MM.1S (cell line): ENCODE results near the gene ARCN1.

Source experiments
- DNase-seq: peaks from one replicate; pipeline ENCODE4 v3.0.0-alpha.2; 2015
- H2AFZ ChIP-seq: fragments of 300-600 bp; sonication (generic); 2 replicates; pipeline ENCODE4 v1.6.0; 2016; ENCODE audit warnings: antibody characterized with exemption, low read length
- H3F3A ChIP-seq: fragments of 300-600 bp; sonication (generic); 2 replicates; pipeline ENCODE4 v1.6.1; 2016; ENCODE audit warnings: mild to moderate bottlenecking, antibody characterized with exemption, low read length, moderate library complexity, mixed read lengths; ENCODE audit not compliant: insufficient read depth
- H3K27ac ChIP-seq: fragments of 300-600 bp; sonication (generic); 2 replicates; pipeline ENCODE4 v1.5.1; 2016; ENCODE audit warnings: mild to moderate bottlenecking, low read length
- H3K27me3 ChIP-seq: fragments of 300-600 bp; sonication (generic); replicated peaks from 2 replicates; pipeline ENCODE4 v1.6.0; 2016; ENCODE audit warnings: low read length; ENCODE audit not compliant: insufficient read depth
- H3K36me3 ChIP-seq: fragments of 300-600 bp; sonication (generic); replicated peaks from 2 replicates; pipeline ENCODE4 v1.6.1; 2016; ENCODE audit warnings: mild to moderate bottlenecking, low read length, mixed read lengths; ENCODE audit not compliant: insufficient read depth
- H3K4me1 ChIP-seq: fragments of 300-600 bp; sonication (generic); 2 replicates; pipeline ENCODE4 v1.6.1; 2016; ENCODE audit warnings: low read length, mixed read lengths
- H3K4me2 ChIP-seq: fragments of 300-600 bp; sonication (generic); 2 replicates; pipeline ENCODE4 v1.6.0; 2016; ENCODE audit warnings: low read depth, low read length
- H3K4me3 ChIP-seq: fragments of 300-600 bp; sonication (generic); 2 replicates; pipeline ENCODE4 v1.5.1; 2016; ENCODE audit warnings: low read length, mixed read lengths
- H3K79me2 ChIP-seq: fragments of 300-600 bp; sonication (generic); 2 replicates; pipeline ENCODE4 v1.6.1; 2016; ENCODE audit warnings: mixed run types, low read length, mixed read lengths
- H3K9ac ChIP-seq: fragments of 300-600 bp; sonication (generic); 2 replicates; pipeline ENCODE4 v1.6.1; 2016; ENCODE audit warnings: low read length, mixed read lengths
- H3K9me2 ChIP-seq: fragments of 300-600 bp; sonication (generic); replicated peaks from 2 replicates; pipeline ENCODE4 v1.6.1; 2016; ENCODE audit warnings: mild to moderate bottlenecking, low read length, mixed read lengths; ENCODE audit not compliant: insufficient read depth
- H3K9me3 ChIP-seq: fragments of 300-600 bp; sonication (generic); replicated peaks from 2 replicates; pipeline ENCODE4 v1.6.1; 2016; ENCODE audit warnings: mild to moderate bottlenecking, low read length, mixed read lengths; ENCODE audit not compliant: insufficient read depth
- H4K20me1 ChIP-seq: fragments of 300-600 bp; sonication (generic); 2 replicates; pipeline ENCODE4 v1.6.1; 2016; ENCODE audit warnings: mild to moderate bottlenecking, low read length, moderate library complexity, mixed read lengths; ENCODE audit not compliant: insufficient read depth
- CTCF ChIP-seq: fragments of 300-600 bp; sonication (generic); IDR thresholded peaks from 2 replicates; pipeline ENCODE4 v1.5.1; 2016; ENCODE audit warnings: antibody characterized with exemption, low read length, mixed read lengths
- EZH2 ChIP-seq: fragments of 300-600 bp; sonication (generic); optimal IDR thresholded peaks from 2 replicates; pipeline ENCODE3; 2017; ENCODE audit warnings: low read depth, mild to moderate bottlenecking, antibody characterized with exemption, low read length, mixed read lengths
- EZH2phosphoT487 ChIP-seq: fragments of 300-600 bp; sonication (generic); IDR thresholded peaks from 2 replicates; pipeline ENCODE4 v1.6.1; 2018; ENCODE audit warnings: antibody characterized with exemption, low read length

ARCN1 gene

DNA sequence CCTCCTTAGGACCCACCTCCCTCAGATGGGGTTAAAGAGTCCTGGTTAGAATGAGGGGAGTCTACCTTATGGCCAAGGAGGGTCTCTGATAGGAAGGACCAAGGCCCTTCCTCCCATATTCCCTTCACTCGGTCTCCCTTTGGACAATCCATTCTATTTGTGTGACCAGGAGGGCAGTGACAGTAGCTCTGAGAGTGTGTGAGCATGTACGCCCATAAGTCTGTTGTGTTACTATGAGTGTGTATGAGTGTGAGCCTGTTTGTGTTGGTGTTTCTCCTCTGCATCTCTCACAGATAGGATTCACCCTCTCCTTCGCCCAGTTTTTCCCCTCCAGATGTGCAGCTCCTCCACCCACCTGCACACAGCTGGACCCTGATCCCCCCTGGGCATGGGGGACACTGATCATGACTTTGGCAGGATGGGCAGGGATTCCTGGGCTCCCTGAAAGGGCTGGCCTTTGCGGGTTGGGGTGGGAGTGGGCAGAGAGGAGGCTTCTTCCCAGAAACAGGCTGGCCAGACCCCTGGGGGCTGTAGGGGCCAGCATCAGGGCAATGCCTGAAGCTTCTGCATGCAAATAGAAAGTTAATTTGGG, 49.7 kb downstream of the ARCN1 start:
- no peak overlapping the region for H2AFZ ChIP-seq
- H3K4me1 ChIP-seq: no peaks in the 10 kb centered on the region
- H3K4me2 ChIP-seq: no peak overlapping the region; the same call in 1 of the 2 replicates
- H3K79me2 ChIP-seq: no peaks in the 10 kb centered on the region
- H3K36me3 ChIP-seq: no peaks in the 10 kb centered on the region
- no peak overlapping the region for H3K9ac ChIP-seq
- H3K9me2 ChIP-seq: no peaks in the 10 kb centered on the region
- no peak for DNase-seq
- H4K20me1 ChIP-seq: no peaks in the 10 kb centered on the region; the same call in 1 of the 2 replicates
- H3F3A ChIP-seq: no peaks in the 10 kb centered on the region
- H3K4me3 ChIP-seq: no peak overlapping the region
- no peak overlapping the region for H3K27ac ChIP-seq
- H3K9me3 ChIP-seq: no peaks in the 10 kb centered on the region
- no peak for TF ChIP-seq CTCF
- no peak for TF ChIP-seq EZH2
- TF ChIP-seq EZH2phosphoT487: no peak
- peaks cover 16% of the 10 kb centered on the region for H3K27me3 ChIP-seq

DNA sequence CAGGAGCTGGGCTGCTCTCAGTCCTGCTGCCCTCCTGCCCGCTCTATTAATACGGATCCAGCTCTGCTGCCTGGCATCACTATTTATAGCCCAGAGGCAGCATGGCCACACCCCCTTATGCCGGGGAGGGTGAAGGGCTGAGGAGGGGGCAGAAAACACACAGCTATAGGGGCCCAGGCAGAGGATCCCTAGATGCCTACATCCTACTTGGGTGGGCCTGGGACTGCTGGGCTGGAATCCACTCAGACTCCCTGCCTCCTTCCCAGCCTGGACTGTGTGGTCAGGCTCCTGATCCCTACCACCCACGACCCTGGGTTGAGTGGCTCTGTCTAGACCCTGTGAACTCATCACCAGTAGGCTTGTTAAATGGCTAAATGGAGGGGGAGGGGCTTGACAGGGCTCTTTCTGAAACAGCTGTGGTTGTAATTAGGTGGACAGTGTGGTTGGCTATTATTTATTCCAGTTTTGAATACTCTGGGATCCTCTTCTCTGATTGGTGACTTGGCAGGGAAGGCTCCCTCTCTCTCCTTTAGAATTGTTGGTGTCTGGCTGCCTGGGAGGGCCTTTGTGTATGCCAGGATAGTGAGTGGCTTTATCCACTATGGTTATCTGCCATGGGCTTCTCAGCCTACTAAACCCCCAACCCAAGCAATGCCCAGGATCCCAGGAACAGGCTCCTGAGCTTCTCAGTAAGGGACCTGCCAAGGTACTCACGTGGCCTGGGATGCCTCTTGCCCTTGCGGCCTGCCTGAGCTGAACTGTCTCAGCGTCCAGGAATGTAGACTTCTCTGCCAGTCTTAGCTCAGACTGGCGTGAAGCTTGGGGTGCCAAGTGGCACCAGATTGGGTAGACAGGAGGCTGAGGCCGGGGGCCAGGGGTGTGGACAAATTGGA, 50.4 kb downstream of the ARCN1 start:
- H3K27me3 ChIP-seq: peaks cover 24% of the 10 kb centered on the region
- H3K4me1 ChIP-seq: no peaks in the 10 kb centered on the region
- no peak overlapping the region for H3K27ac ChIP-seq
- no peak overlapping the region for H3K4me3 ChIP-seq
- no peaks in the 10 kb centered on the region for H3K36me3 ChIP-seq
- no peak overlapping the region for H3K9ac ChIP-seq
- H3K79me2 ChIP-seq: no peaks in the 10 kb centered on the region
- DNase-seq: no peak
- no peak overlapping the region for H3K4me2 ChIP-seq
- H3F3A ChIP-seq: no peaks in the 10 kb centered on the region
- H3K9me3 ChIP-seq: no peaks in the 10 kb centered on the region
- no peaks in the 10 kb centered on the region; the same call in 1 of the 2 replicates for H4K20me1 ChIP-seq
- H3K9me2 ChIP-seq: no peaks in the 10 kb centered on the region
- TF ChIP-seq CTCF (no peak), EZH2phosphoT487 (no peak), EZH2 (no peak)
- no peak overlapping the region for H2AFZ ChIP-seq

DNA sequence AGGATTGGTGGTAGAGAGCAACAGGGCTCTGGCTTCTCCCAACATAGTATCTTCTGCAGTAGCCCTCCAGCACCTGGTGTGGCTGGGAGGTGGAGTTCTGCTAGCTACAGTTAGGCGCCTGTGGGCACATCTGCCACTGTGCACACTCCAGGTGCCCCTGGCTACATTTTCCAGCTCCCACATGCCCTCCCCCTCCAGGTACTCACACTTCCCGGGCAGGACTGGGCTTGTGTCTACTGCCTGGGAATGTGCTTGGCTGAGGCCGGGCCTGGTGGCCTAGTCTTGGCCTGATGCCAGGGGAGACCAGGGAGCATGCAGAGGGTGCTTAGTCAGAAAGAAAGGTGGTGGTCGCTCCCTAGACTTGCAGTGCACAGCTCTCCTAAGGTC, 51.1 kb downstream of the ARCN1 start:
- TF ChIP-seq EZH2 (no peak), EZH2phosphoT487 (no peak), CTCF (no peak)
- Histone ChIP-seq H3K79me2 (no peaks in the 10 kb centered on the region), H3K27me3 (peaks cover 30% of the 10 kb centered on the region), H3K4me2 (no peak overlapping the region), H3K9me2 (no peaks in the 10 kb centered on the region), H4K20me1 (no peaks in the 10 kb centered on the region; the same call in 1 of the 2 replicates), H3F3A (no peaks in the 10 kb centered on the region), H3K27ac (no peak overlapping the region), H3K4me3 (no peak overlapping the region), H3K4me1 (no peaks in the 10 kb centered on the region), H3K9me3 (no peaks in the 10 kb centered on the region), H3K9ac (no peak overlapping the region), H2AFZ (no peak overlapping the region), H3K36me3 (no peaks in the 10 kb centered on the region)
- DNase-seq: no peak
